Smooth muscle cell (in vitro differentiated cells): ENCODE measurements around the gene ZBTB6. TPM values are rescaled to one million over a fixed set of nuclear protein-coding genes. Genes with fewer than 3 reads are reported as not detected.

ENCODE experiments used
- DNase-seq: peaks from one replicate; lab custom pipeline; 2025; ENCODE audit not compliant: unreplicated experiment; lab: John Stamatoyannopoulos, UW
- H2AFZ ChIP-seq: fragments of 200-600 bp; sonication (generic); 2 replicates; pipeline ENCODE4 v1.6.0; 2016; ENCODE audit warnings: antibody characterized with exemption, low read depth, mild to moderate bottlenecking
- H3F3A ChIP-seq: fragments of 200-600 bp; sonication (generic); 2 replicates; pipeline ENCODE4 v1.6.0; 2017; ENCODE audit warnings: antibody characterized with exemption, low read depth
- H3K27ac ChIP-seq: fragments of 200-600 bp; sonication (generic); 2 replicates; pipeline ENCODE4 v1.5.1; 2016; ENCODE audit warnings: low read depth, mild to moderate bottlenecking
- H3K27me3 ChIP-seq: fragments of 200-600 bp; sonication (generic); 2 replicates; pipeline ENCODE4 v1.6.1; 2016; ENCODE audit warnings: low read depth, mild to moderate bottlenecking
- H3K36me3 ChIP-seq: fragments of 200-600 bp; sonication (generic); 2 replicates; pipeline ENCODE4 v1.5.1; 2016; ENCODE audit warnings: low read depth
- H3K4me1 ChIP-seq: fragments of 200-600 bp; sonication (generic); 2 replicates; pipeline ENCODE4 v1.5.1; 2016; ENCODE audit warnings: low read depth
- H3K4me2 ChIP-seq: fragments of 200-600 bp; sonication (generic); 2 replicates; pipeline ENCODE4 v1.6.0; 2016; ENCODE audit warnings: mild to moderate bottlenecking
- H3K4me3 ChIP-seq: fragments of 200-600 bp; sonication (generic); 2 replicates; pipeline ENCODE4 v1.5.1; 2016; ENCODE audit warnings: mild to moderate bottlenecking
- H3K79me2 ChIP-seq: fragments of 200-600 bp; sonication (generic); 2 replicates; pipeline ENCODE4 v1.6.0; 2016; ENCODE audit warnings: low read depth, mild to moderate bottlenecking
- H3K9ac ChIP-seq: fragments of 200-600 bp; sonication (generic); 2 replicates; pipeline ENCODE4 v1.6.0; 2016; ENCODE audit warnings: low read depth
- H3K9me3 ChIP-seq: fragments of 200-600 bp; sonication (generic); replicated peaks from 2 replicates; pipeline ENCODE4 v1.5.1; 2016; ENCODE audit warnings: low read depth
- H4K20me1 ChIP-seq: fragments of 200-600 bp; sonication (generic); 2 replicates; pipeline ENCODE4 v1.6.0; 2016; ENCODE audit warnings: low read depth
- WGBS: methylation state at CpG from one replicate; pipeline ENCODE4 v1.1.7; 2016; ENCODE audit warnings: low lambda C conversion rate; 5-methylcytosine and 5-hydroxymethylcytosine counted together
- polyA plus RNA-seq: library from polyadenylated mRNA; unstranded; fragments of >200 nt; fragmentation: Nextera tagmentation; extraction: Ambion mirVana; gene quantifications from 2 replicates; pipeline ENCODE4 v1.2.1, GENCODE V29; 2016
- small RNA-seq: library from RNA; depleted of rRNA; stranded (forward); fragments of <200 nt; gene quantifications from one replicate; pipeline ENCODE3, GENCODE V24; 2014
- total RNA-seq: library from RNA; depleted of rRNA; stranded (reverse); fragments of >200 nt; gene quantifications from 2 replicates; pipeline ENCODE4 v1.2.3, GENCODE V29; 2014
- TF ChIP-seq, protein P1 (sequence below): fragments of 200-600 bp; sonication (generic); IDR thresholded peaks from 2 replicates; pipeline ENCODE4 v1.5.1; 2017; ENCODE audit warnings: borderline replicate concordance, mild to moderate bottlenecking, antibody characterized with exemption; ENCODE audit not compliant: insufficient read depth, poor library complexity, severe bottlenecking

The ZBTB6 gene
- total and polyA plus RNA-seq, 2 experiments from 2014 or later = 2.7 to 13.2 TPM

DNA sequence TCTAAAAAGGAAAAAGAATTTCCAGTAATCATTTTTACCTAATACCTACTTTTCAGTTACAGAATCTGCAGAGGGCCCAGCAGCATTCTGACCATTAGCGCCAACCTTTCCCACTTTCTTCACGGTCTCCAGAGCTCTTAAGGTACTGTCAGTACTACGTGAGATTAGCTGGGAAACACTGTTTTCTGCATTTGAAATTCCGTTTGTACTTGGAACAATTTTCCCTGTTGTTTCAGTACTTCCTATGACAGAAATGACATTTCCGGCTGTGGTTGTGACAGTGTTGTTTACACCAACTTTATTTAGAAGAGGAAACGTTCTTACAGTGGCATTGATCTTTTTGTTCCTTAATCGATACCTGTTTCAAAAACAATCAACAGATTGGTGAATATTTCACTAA lies 47.8 kb downstream of the ZBTB6 start:
- Histone ChIP-seq H3K4me3 (no peak overlapping the region), H4K20me1 (peaks cover under 1% of the 10 kb centered on the region), H3F3A (no peaks in the 10 kb centered on the region), H3K4me1 (no peaks in the 10 kb centered on the region), H3K36me3 (peaks cover 5% of the 10 kb centered on the region), H3K9me3 (no peaks in the 10 kb centered on the region), H3K4me2 (no peak overlapping the region), H2AFZ (no peak overlapping the region), H3K27ac (no peak overlapping the region), H3K79me2 (no peaks in the 10 kb centered on the region), H3K9ac (no peak overlapping the region), H3K27me3 (no peaks in the 10 kb centered on the region)
- no peak for DNase-seq
- TF ChIP-seq, protein P1, sequence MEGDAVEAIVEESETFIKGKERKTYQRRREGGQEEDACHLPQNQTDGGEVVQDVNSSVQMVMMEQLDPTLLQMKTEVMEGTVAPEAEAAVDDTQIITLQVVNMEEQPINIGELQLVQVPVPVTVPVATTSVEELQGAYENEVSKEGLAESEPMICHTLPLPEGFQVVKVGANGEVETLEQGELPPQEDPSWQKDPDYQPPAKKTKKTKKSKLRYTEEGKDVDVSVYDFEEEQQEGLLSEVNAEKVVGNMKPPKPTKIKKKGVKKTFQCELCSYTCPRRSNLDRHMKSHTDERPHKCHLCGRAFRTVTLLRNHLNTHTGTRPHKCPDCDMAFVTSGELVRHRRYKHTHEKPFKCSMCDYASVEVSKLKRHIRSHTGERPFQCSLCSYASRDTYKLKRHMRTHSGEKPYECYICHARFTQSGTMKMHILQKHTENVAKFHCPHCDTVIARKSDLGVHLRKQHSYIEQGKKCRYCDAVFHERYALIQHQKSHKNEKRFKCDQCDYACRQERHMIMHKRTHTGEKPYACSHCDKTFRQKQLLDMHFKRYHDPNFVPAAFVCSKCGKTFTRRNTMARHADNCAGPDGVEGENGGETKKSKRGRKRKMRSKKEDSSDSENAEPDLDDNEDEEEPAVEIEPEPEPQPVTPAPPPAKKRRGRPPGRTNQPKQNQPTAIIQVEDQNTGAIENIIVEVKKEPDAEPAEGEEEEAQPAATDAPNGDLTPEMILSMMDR = no peak
- WGBS = 98% methylated on average over 7 of the region's 7 CpGs

DNA sequence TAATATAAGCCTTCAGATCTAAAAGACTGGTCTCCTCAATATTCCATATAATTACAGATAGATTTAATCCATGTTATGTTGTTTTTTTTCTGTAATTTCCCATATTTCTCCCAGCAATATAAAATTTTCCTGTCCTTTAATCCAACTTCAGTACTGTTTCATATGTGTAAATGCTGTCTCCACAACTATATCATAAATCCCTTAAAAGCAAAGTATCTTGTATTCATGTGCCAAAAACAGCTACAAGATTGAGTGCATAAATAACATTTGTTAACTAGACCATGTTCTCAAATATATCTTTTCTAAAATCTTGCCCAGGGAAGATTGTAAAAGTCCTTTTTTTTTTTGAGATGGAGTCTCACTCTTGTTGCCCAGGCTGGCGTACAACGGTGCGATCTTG lies 49.7 kb downstream of the ZBTB6 start:
- H3K79me2 ChIP-seq = no peaks in the 10 kb centered on the region
- TF ChIP-seq, protein P1 = no peak

DNA sequence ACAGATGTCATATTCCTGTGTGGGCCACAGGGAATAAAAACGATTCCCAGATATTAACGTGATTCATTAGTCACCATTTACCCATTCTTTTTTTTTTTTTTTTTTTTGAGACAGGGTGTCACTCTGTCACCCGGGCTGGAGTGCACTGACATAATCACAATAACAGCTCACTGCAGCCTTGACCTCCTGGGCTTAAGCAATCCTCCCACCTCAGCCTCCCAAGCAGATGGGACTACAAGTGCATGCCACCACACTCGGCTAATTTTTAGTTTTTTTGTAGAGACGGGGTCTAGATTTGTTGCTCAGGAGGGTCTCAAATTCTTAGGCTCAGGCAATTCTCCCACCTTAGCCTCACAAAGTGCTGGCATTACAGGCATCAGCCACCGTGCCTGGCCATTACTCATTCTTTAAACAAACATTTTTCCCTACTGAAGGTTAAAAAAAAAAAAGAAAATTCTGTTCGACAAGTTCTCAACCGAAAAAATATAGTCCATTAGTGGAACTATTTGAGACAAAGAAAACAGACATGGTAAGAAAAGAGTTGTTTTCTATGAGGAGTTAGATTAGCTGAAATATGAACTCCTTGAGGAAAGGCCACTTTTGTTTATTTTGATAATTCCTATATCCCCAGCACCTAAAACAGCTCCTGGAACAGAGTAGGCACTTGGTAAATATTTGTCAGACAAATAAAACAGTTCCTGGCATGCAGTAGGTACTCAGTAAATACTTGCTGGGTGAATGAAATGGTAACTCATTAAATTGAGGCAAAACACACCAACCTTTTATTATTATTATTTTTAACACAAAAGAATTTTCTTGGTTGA lies 52.6 kb downstream of the ZBTB6 start:
- TF ChIP-seq, protein P1 = no peak
- 95% methylated on average over 8 of the region's 8 CpGs for WGBS
- no peak overlapping the region for H2AFZ ChIP-seq
- H3K4me2 ChIP-seq = no peak overlapping the region
- H3K36me3 ChIP-seq = peaks cover 13% of the 10 kb centered on the region
- no peaks in the 10 kb centered on the region for H4K20me1 ChIP-seq
- no peaks in the 10 kb centered on the region for H3F3A ChIP-seq
- no peaks in the 10 kb centered on the region for H3K4me1 ChIP-seq
- H3K9ac ChIP-seq = no peak overlapping the region
- H3K27ac ChIP-seq = no peak overlapping the region
- H3K27me3 ChIP-seq = no peaks in the 10 kb centered on the region
- DNase-seq = no peak
- H3K4me3 ChIP-seq = no peak overlapping the region
- H3K79me2 ChIP-seq = no peaks in the 10 kb centered on the region
- H3K9me3 ChIP-seq = no peaks in the 10 kb centered on the region

More for the DNA sequence above, 49.7 kb downstream of the ZBTB6 start:
- Histone ChIP-seq H2AFZ (no peak overlapping the region), H3F3A (no peaks in the 10 kb centered on the region), H3K27me3 (no peaks in the 10 kb centered on the region), H3K27ac (no peak overlapping the region), H4K20me1 (no peaks in the 10 kb centered on the region), H3K36me3 (peaks cover 5% of the 10 kb centered on the region), H3K4me2 (no peak overlapping the region), H3K4me3 (no peak overlapping the region), H3K9me3 (no peaks in the 10 kb centered on the region), H3K9ac (no peak overlapping the region), H3K4me1 (no peaks in the 10 kb centered on the region)
- 100% methylated on average over 3 of the region's 3 CpGs for WGBS
- DNase-seq = no peak

Small RNAs within 50 kb of the gene (small RNA-seq; reads per million reads assigned to genes)
- not detected for gene RNY1P15
- 2,136 reads per million, percentile 100 among the genes with 10 or more reads in this experiment for gene SNORD90

Other genes with a start within 250 kb of the ZBTB6 start
- gene OR1L3, start 238.2 kb downstream of the ZBTB6 start, total RNA-seq = not detected in 2 replicates
- gene OR1L3, start 238.2 kb downstream of the ZBTB6 start, polyA plus RNA-seq = not detected in 2 replicates
- not detected in 2 replicates for gene OR1L4, start 189.3 kb downstream of the ZBTB6 start, total RNA-seq
- gene OR1L4, start 189.3 kb downstream of the ZBTB6 start, polyA plus RNA-seq = not detected in 2 replicates
- not detected in 2 replicates for gene OR1L6, start 171.0 kb downstream of the ZBTB6 start, total RNA-seq
- not detected in 2 replicates for gene OR1L6, start 171.0 kb downstream of the ZBTB6 start, polyA plus RNA-seq
- gene OR5C1, start 124.4 kb downstream of the ZBTB6 start, total RNA-seq = not detected in 2 replicates
- not detected in 2 replicates for gene OR5C1, start 124.4 kb downstream of the ZBTB6 start, polyA plus RNA-seq
- not detected in 2 replicates for gene OR1K1, start 113.2 kb downstream of the ZBTB6 start, total RNA-seq
- not detected in 2 replicates for gene OR1K1, start 113.2 kb downstream of the ZBTB6 start, polyA plus RNA-seq
- 24.2 and 30.2 TPM in 2 replicates for gene PDCL, start 84.7 kb downstream of the ZBTB6 start, total RNA-seq
- 14.9 and 18.3 TPM in 2 replicates for gene PDCL, start 84.7 kb downstream of the ZBTB6 start, polyA plus RNA-seq
- gene RC3H2, start 8.0 kb downstream of the ZBTB6 start, total RNA-seq = 44.7 and 46.1 TPM in 2 replicates
- gene RC3H2, start 8.0 kb downstream of the ZBTB6 start, polyA plus RNA-seq = 15.3 and 15.6 TPM in 2 replicates
- gene ZBTB26, start 18.2 kb upstream of the ZBTB6 start, total RNA-seq = 4.0 and 5.3 TPM in 2 replicates
- 0.74 and 1.5 TPM in 2 replicates for gene ZBTB26, start 18.2 kb upstream of the ZBTB6 start, polyA plus RNA-seq
- 31.8 and 35.3 TPM in 2 replicates for gene RABGAP1, start 27.7 kb upstream of the ZBTB6 start, total RNA-seq
- gene RABGAP1, start 27.7 kb upstream of the ZBTB6 start, polyA plus RNA-seq = 13.5 and 17.6 TPM in 2 replicates
- 1.4 and 2.0 TPM in 2 replicates for gene GPR21, start 120.3 kb upstream of the ZBTB6 start, total RNA-seq
- gene GPR21, start 120.3 kb upstream of the ZBTB6 start, polyA plus RNA-seq = not detected in 2 replicates